ENCODE data around the gene SH3RF3.

DNA sequence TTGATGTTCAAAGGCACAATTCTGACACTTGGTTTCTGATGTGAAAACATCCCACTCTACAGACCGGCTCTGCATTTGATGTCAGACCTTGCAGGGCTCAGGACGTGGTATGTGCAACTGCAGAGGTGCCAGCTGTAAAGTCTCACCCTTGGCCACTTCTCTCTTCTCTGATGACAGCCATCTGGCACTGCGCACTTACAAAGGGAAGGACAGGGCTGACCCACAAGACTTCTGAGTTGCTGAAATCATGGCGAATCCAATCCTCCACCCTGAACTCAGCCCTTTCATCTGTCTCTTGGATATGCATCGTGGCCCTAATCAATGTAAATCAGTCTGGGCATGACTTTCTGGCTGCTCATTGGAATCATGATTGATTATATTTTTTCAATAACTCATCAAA lies 402.2 kb downstream of the SH3RF3 start:
- TF ChIP-seq POLR2A (IDR thresholded peaks at IDR 0.05; ENCODE audit: low read depth, low read length) (no peak), TAF1 (IDR thresholded peaks at IDR 0.05; ENCODE audit: borderline replicate concordance, low read depth, low read length) (no peak), GABPA (IDR thresholded peaks at IDR 0.05; ENCODE audit: low read depth) (no peak), SREBF2 (IDR thresholded peaks at IDR 0.05; ENCODE audit: low read length) (no peak), FOS (IDR thresholded peaks at IDR 0.05; ENCODE audit: borderline replicate concordance, extremely low read depth, insufficient read length) (no peak), EP300 (IDR thresholded peaks at IDR 0.05; ENCODE audit: borderline replicate concordance in 1 of 2, control insufficient read depth in 1 of 2, low read depth in 2 of 2, low read length in 2 of 2) (no peak), NFXL1 (IDR thresholded peaks at IDR 0.05; ENCODE audit: borderline replicate concordance) (no peak), CEBPB (IDR thresholded peaks at IDR 0.05; ENCODE audit: borderline replicate concordance in 1 of 2, low read depth in 2 of 2, low read length in 2 of 2) (no peak), TBL1XR1 (IDR thresholded peaks at IDR 0.05; ENCODE audit: low read depth, low read length) (no peak), ZNF384 (IDR thresholded peaks at IDR 0.05; ENCODE audit: borderline replicate concordance, low read depth, low read length) (no peak), POLR2AphosphoS5 (IDR thresholded peaks at IDR 0.05; ENCODE audit: low read length) (no peak)
- TF ChIP-seq, protein P1, sequence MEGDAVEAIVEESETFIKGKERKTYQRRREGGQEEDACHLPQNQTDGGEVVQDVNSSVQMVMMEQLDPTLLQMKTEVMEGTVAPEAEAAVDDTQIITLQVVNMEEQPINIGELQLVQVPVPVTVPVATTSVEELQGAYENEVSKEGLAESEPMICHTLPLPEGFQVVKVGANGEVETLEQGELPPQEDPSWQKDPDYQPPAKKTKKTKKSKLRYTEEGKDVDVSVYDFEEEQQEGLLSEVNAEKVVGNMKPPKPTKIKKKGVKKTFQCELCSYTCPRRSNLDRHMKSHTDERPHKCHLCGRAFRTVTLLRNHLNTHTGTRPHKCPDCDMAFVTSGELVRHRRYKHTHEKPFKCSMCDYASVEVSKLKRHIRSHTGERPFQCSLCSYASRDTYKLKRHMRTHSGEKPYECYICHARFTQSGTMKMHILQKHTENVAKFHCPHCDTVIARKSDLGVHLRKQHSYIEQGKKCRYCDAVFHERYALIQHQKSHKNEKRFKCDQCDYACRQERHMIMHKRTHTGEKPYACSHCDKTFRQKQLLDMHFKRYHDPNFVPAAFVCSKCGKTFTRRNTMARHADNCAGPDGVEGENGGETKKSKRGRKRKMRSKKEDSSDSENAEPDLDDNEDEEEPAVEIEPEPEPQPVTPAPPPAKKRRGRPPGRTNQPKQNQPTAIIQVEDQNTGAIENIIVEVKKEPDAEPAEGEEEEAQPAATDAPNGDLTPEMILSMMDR (IDR thresholded peaks at IDR 0.05 in 2 of 3, conservative IDR thresholded peaks at IDR 0.05 in 1 of 3; ENCODE audit: control insufficient read depth in 2 of 3, extremely low read depth in 1 of 3, insufficient read depth in 1 of 3, low read depth in 3 of 3, low read length in 3 of 3): no peak
- TF ChIP-seq, protein P2, sequence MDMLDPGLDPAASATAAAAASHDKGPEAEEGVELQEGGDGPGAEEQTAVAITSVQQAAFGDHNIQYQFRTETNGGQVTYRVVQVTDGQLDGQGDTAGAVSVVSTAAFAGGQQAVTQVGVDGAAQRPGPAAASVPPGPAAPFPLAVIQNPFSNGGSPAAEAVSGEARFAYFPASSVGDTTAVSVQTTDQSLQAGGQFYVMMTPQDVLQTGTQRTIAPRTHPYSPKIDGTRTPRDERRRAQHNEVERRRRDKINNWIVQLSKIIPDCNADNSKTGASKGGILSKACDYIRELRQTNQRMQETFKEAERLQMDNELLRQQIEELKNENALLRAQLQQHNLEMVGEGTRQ (IDR thresholded peaks at IDR 0.05; ENCODE audit: borderline replicate concordance, low read depth, low read length): no peak

All from GM12878 (cell line).